Liver (tissue), 9 donors: ENCODE results near the gene CALCR. TPM values are rescaled to one million over a fixed set of nuclear protein-coding genes. Genes with fewer than 3 reads are reported as not detected.

Experiments
- DNase-seq: peaks from one replicate; pipeline ENCODE4 v3.0.0-alpha.2; 2017; ENCODE audit warnings: low spot score
- H3K27ac ChIP-seq, 2 donors: one replicate each; pipeline ENCODE4 v1.7.0; 2013; ENCODE audit warnings: inconsistent platforms in 2 of 2, low read length in 2 of 2, control low read depth in 1 of 2, low read depth in 1 of 2, mild to moderate bottlenecking in 1 of 2
- H3K27me3 ChIP-seq, 4 donors: one replicate each; pipeline versions ENCODE4 v1.6.1 to v1.7.0; 2013; ENCODE audit warnings: low read length in 3 of 4, inconsistent platforms in 1 of 4, mild to moderate bottlenecking in 1 of 4, moderate library complexity in 1 of 4; ENCODE audit not compliant: control insufficient read depth in 4 of 4, insufficient read depth in 4 of 4
- H3K36me3 ChIP-seq, 4 donors: one replicate each; pipeline versions ENCODE4 v1.6.1 to v1.7.0; 2013; ENCODE audit warnings: low read length in 3 of 4, mild to moderate bottlenecking in 3 of 4, low read depth in 1 of 4, moderate library complexity in 1 of 4; ENCODE audit not compliant: control insufficient read depth in 4 of 4, insufficient read depth in 3 of 4
- H3K4me1 ChIP-seq, 4 donors: one replicate each; pipeline versions ENCODE4 v1.6.1 to v1.7.0; 2013; ENCODE audit warnings: low read length in 3 of 4, mild to moderate bottlenecking in 3 of 4, moderate library complexity in 1 of 4; ENCODE audit not compliant: control insufficient read depth in 4 of 4, insufficient read depth in 4 of 4
- H3K4me3 ChIP-seq, 3 donors: one replicate each; pipeline versions ENCODE4 v1.6.1 to v1.7.0; 2013; ENCODE audit warnings: low read length in 3 of 3, control low read depth in 1 of 3, low read depth in 1 of 3, mild to moderate bottlenecking in 1 of 3
- H3K9ac ChIP-seq, 2 donors: one replicate each; pipeline ENCODE4 v1.7.0; 2013; ENCODE audit warnings: low read length in 2 of 2, mild to moderate bottlenecking in 2 of 2, moderate library complexity in 2 of 2, control low read depth in 1 of 2, low read depth in 1 of 2
- H3K9me3 ChIP-seq, 4 donors: one replicate each; pipeline versions ENCODE4 v1.6.1 to v1.7.0; 2013; ENCODE audit warnings: low read length in 3 of 4; ENCODE audit not compliant: control insufficient read depth in 4 of 4
- ATF3 ChIP-seq: IDR thresholded peaks from 2 replicates; pipeline ENCODE4 v1.6.1; 2016; ENCODE audit warnings: antibody characterized with exemption
- CTCF ChIP-seq: fragments of 150-350 bp; IDR thresholded peaks from 2 replicates; pipeline ENCODE4 v1.5.1; 2017; ENCODE audit warnings: improper control_type of control experiment, low read depth, low read length; ENCODE audit not compliant: missing input control
- EGR1 ChIP-seq, 2 donors: IDR thresholded peaks; 2 replicates each; pipeline ENCODE4 v1.6.1; 2016 to 2018; ENCODE audit warnings: antibody characterized with exemption in 2 of 2, low read depth in 2 of 2
- FOXA1 ChIP-seq: IDR thresholded peaks from 2 replicates; pipeline ENCODE4 v1.6.1; 2016; ENCODE audit warnings: antibody characterized with exemption
- FOXA2 ChIP-seq: IDR thresholded peaks from 2 replicates; pipeline ENCODE4 v1.6.1; 2016; ENCODE audit warnings: antibody characterized with exemption
- GABPA ChIP-seq, 2 donors: IDR thresholded peaks in 1 of 2; conservative IDR thresholded peaks in 1 of 2; 2 replicates each; pipeline ENCODE4 v1.6.1; 2016; ENCODE audit warnings: antibody characterized with exemption in 2 of 2, mild to moderate bottlenecking in 1 of 2, moderate library complexity in 1 of 2
- HNF4A ChIP-seq, 2 donors: conservative IDR thresholded peaks; 2 replicates each; pipeline ENCODE4 v1.6.1; 2016; ENCODE audit warnings: antibody characterized with exemption in 2 of 2, mild to moderate bottlenecking in 2 of 2
- HNF4G ChIP-seq: IDR thresholded peaks from 2 replicates; pipeline ENCODE4 v1.6.1; 2016; ENCODE audit warnings: antibody characterized with exemption
- JUND ChIP-seq, 2 donors: IDR thresholded peaks; 2 replicates each; pipeline ENCODE4 v1.6.1; 2016; ENCODE audit warnings: antibody characterized with exemption in 2 of 2
- NR2F2 ChIP-seq: IDR thresholded peaks from 2 replicates; pipeline ENCODE4 v1.6.1; 2016; ENCODE audit warnings: antibody characterized with exemption
- RAD21 ChIP-seq, 2 donors: IDR thresholded peaks; 2 replicates each; pipeline ENCODE4 v1.6.1; 2016; ENCODE audit warnings: antibody characterized with exemption in 2 of 2, mild to moderate bottlenecking in 2 of 2
- REST ChIP-seq: IDR thresholded peaks from 2 replicates; pipeline ENCODE4 v1.6.1; 2016; ENCODE audit warnings: antibody characterized with exemption, mild to moderate bottlenecking
- RXRA ChIP-seq, 2 donors: IDR thresholded peaks; 2 replicates each; pipeline ENCODE4 v1.6.1; 2017 to 2018; ENCODE audit warnings: antibody characterized with exemption in 2 of 2, mild to moderate bottlenecking in 1 of 2
- SP1 ChIP-seq: IDR thresholded peaks from 2 replicates; pipeline ENCODE4 v1.6.1; 2018; ENCODE audit warnings: antibody characterized with exemption, mild to moderate bottlenecking
- TAF1 ChIP-seq: conservative IDR thresholded peaks from 2 replicates; pipeline ENCODE4 v1.6.1; 2016; ENCODE audit warnings: antibody characterized with exemption, mild to moderate bottlenecking
- YY1 ChIP-seq: IDR thresholded peaks from 2 replicates; pipeline ENCODE4 v1.6.1; 2016; ENCODE audit warnings: antibody characterized with exemption, mild to moderate bottlenecking
- ZBTB33 ChIP-seq: IDR thresholded peaks from 2 replicates; pipeline ENCODE4 v1.6.1; 2016; ENCODE audit warnings: antibody characterized with exemption
- WGBS: extraction: QIAGEN DNeasy Blood & Tissue Kit; methylation state at CpG from one replicate; pipeline ENCODE4 v1.1.7; 2013; 5-methylcytosine and 5-hydroxymethylcytosine counted together
- polyA plus RNA-seq, 2 donors: library from polyadenylated mRNA; stranded (reverse) in 1 of 2; unstranded in 1 of 2; fragments of 200-250 nt in 1 of 2; fragments of >200 nt in 1 of 2; fragmentation: Nextera tagmentation in 1 of 2; extraction: Ambion mirVana in 1 of 2; gene quantifications; one replicate each; pipeline versions ENCODE4 v1.2.1 to v1.2.3, GENCODE V29; 2013 to 2015
- total RNA-seq, 2 donors: library from RNA; depleted of rRNA; stranded (reverse); fragments of >200 nt; gene quantifications; one replicate each; pipeline ENCODE4 v1.2.3, GENCODE V29; 2014
- donor health status: healthy.
- donor health status: healthy.
- donor health status: healthy.
- donor health status: healthy.
- donor health status: healthy.

Gene CALCR
- total and polyA plus RNA-seq, 4 donors: 0.19 TPM; not detected in 3

- Histone ChIP-seq H3K4me3 (no peak overlapping the region), H3K27ac (no peak overlapping the region), H3K36me3 (no peaks in the 10 kb centered on the region), H3K9ac (no peak overlapping the region), H3K9me3 (no peaks in the 10 kb centered on the region), H3K4me1 (no peaks in the 10 kb centered on the region), H3K27me3 (peaks cover 0 to 4% (median 0%) of the 10 kb centered on the region in 4 donors)
- 78% methylated on average over 2 of the region's 2 CpGs for WGBS
- DNase-seq: no peak
- TF ChIP-seq NR2F2: no peak
- no peak for TF ChIP-seq CTCF
- no peak for TF ChIP-seq RAD21 (IDR thresholded peaks at IDR 0.05)
- TF ChIP-seq TAF1: no peak
- no peak for TF ChIP-seq FOXA1
- no peak for TF ChIP-seq SP1
- no peak for TF ChIP-seq ZBTB33
- TF ChIP-seq HNF4G: no peak
- no peak for TF ChIP-seq REST
- no peak for TF ChIP-seq EGR1 (IDR thresholded peaks at IDR 0.05; ENCODE audit: low read depth in 2 of 2)
- no peak for TF ChIP-seq HNF4A (conservative IDR thresholded peaks at IDR 0.05)
- TF ChIP-seq ATF3: no peak
- no peak for TF ChIP-seq YY1
Observed at GRCh38 chr7:93562106-93562505, 12.4 kb downstream of the CALCR start.

- Histone ChIP-seq H3K9ac (no peak overlapping the region), H3K4me1 (no peaks in the 10 kb centered on the region), H3K9me3 (no peaks in the 10 kb centered on the region), H3K4me3 (no peak overlapping the region), H3K36me3 (no peaks in the 10 kb centered on the region), H3K27ac (no peak overlapping the region), H3K27me3 (no peaks in the 10 kb centered on the region)
- WGBS: 89% methylated on average over 3 of the region's 3 CpGs
- DNase-seq: no peak
- TF ChIP-seq ATF3 (no peak), GABPA (IDR thresholded peaks at IDR 0.05 in 1 of 2, conservative IDR thresholded peaks at IDR 0.05 in 1 of 2) (no peak), FOXA2 (no peak), RAD21 (IDR thresholded peaks at IDR 0.05) (no peak), YY1 (no peak), SP1 (no peak), TAF1 (no peak), ZBTB33 (no peak), HNF4A (conservative IDR thresholded peaks at IDR 0.05) (no peak), JUND (IDR thresholded peaks at IDR 0.05) (no peak), RXRA (IDR thresholded peaks at IDR 0.05) (no peak), FOXA1 (no peak), EGR1 (IDR thresholded peaks at IDR 0.05; ENCODE audit: low read depth in 2 of 2) (no peak), CTCF (no peak)
Observed at GRCh38 chr7:93559639-93560491, 14.7 kb downstream of the CALCR start.
